Suprapubic skin (tissue), 4 donors: ENCODE results near the gene TMEM101. TPM values are rescaled to one million over a fixed set of nuclear protein-coding genes. Genes with fewer than 3 reads are reported as not detected.
A peak's percentile ranks its signal among the peaks of the same experiment; 100 is the strongest.

ENCODE experiments used
- DNase-seq, 2 donors: peaks; one replicate each; pipeline ENCODE4 v3.0.0-alpha.2; 2019; ENCODE audit warnings: low spot score in 2 of 2
- H3K27ac ChIP-seq: fragments of 200-600 bp; sonication (generic); one replicate; pipeline ENCODE4 v1.5.1; 2019
- H3K27me3 ChIP-seq: fragments of 200-600 bp; sonication (generic); one replicate; pipeline ENCODE4 v1.5.1; 2019
- H3K36me3 ChIP-seq: fragments of 200-600 bp; sonication (generic); one replicate; pipeline ENCODE4 v1.5.1; 2019
- H3K4me1 ChIP-seq: fragments of 200-600 bp; sonication (generic); one replicate; pipeline ENCODE4 v1.5.1; 2019
- H3K4me3 ChIP-seq: fragments of 200-600 bp; sonication (generic); one replicate; pipeline ENCODE4 v1.5.1; 2019; ENCODE audit warnings: mild to moderate bottlenecking
- H3K9me3 ChIP-seq: fragments of 200-600 bp; sonication (generic); one replicate; pipeline ENCODE4 v1.5.1; 2019
- EP300 ChIP-seq: sonication (generic); formaldehyde crosslinking; IDR thresholded peaks from one replicate; pipeline ENCODE4 v1.6.1; 2017; ENCODE audit warnings: antibody characterized with exemption
- POLR2A ChIP-seq, 2 donors: fragments of 450-650 bp; IDR thresholded peaks; one replicate each; pipeline ENCODE4 v1.6.1; 2017; ENCODE audit warnings: antibody characterized with exemption in 2 of 2, mild to moderate bottlenecking in 2 of 2, moderate library complexity in 2 of 2
- POLR2AphosphoS5 ChIP-seq, 3 donors: sonication (generic); formaldehyde crosslinking; IDR thresholded peaks; one replicate each; pipeline ENCODE4 v1.6.1; 2017; ENCODE audit warnings: antibody characterized with exemption in 3 of 3
- WGBS: methylation state at CpG from one replicate; pipeline ENCODE4 v1.1.5; 2018; 5-methylcytosine and 5-hydroxymethylcytosine counted together
- total RNA-seq, 4 donors: library from RNA; depleted of rRNA; stranded (reverse); fragments of >200 nt; gene quantifications; one replicate each; pipeline ENCODE4 v1.1.0, GENCODE V29; 2016
- TF ChIP-seq, protein P1 (sequence below), 2 donors: fragments of 200-600 bp in 1 of 2; fragments of 450-650 bp in 1 of 2; sonication (generic) in 1 of 2; IDR thresholded peaks; one replicate each; pipeline ENCODE4 v1.5.1; 2016 to 2019; ENCODE audit warnings: antibody characterized with exemption in 2 of 2, mild to moderate bottlenecking in 1 of 2, moderate library complexity in 1 of 2

Gene TMEM101
- total RNA-seq = 10 to 100 TPM; 20.7 to 48.5 (median 43.6) TPM

- peak in 2 of 3 donors; percentile 65 to 96 for TF ChIP-seq POLR2AphosphoS5 (IDR thresholded peaks at IDR 0.05)
- TF ChIP-seq EP300 = no peak
- Histone ChIP-seq H3K27ac (peak within 1 kb of the TSS; percentile 76), H3K36me3 (peaks cover 10% of the 10 kb centered on the region), H3K4me1 (peaks cover 12% of the 10 kb centered on the region), H3K27me3 (no peaks in the 10 kb centered on the region), H3K9me3 (no peaks in the 10 kb centered on the region), H3K4me3 (peak within 1 kb of the TSS; percentile 84)
- under 1% methylated on average over 25 of the region's 43 CpGs for WGBS
- peak; percentile 93 to 95 for DNase-seq
Observed at GRCh38 chr17:44014437-44015172, at the start of gene TMEM101. Gene TMEM101 (minus strand): TSS chr17:44014963. CDS start chr17:44014952, 11 bp downstream.

DNA sequence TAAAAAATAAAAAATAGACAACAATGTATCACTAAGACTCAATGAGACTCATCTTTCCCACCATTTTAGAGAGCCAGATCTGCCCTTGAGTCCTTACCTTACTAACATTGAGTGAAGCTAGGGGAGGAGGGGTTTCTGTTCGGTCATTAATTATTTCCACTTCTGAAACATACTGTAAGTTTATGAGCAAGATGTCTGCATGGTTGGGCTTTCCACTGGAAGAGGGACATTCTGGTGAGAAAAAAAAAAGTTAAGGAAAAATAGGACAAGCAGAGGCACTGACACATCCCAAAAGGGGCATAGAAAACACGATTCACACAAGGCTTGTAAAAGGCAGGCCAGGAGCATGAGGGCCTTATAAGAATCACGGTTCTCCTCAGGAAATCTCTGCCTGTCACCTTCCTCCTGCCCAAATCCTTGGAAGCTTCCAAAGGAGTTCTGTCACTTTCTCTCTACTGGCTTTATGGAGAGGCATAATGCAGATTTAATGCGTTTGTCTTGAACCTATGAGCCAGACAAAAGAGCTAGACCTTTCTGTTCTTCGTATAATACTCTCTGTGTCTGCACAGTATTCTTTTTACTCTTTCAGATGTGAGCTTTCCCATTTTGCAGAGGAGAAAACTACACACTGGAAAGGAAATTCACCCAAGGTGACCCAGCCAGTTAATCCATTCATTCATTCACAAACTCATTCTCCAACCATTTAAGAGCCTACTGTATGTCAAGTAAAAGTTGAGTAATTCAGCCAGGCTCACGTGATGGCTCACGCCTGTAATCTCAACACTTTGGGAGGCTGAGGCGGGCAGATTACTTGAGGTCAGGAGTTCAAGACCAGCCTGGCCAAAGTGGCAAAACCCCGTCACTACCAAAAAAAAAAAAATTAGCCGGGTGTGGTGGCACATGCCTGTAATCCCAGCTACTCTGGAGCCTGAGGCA, 49.2 kb upstream of the TMEM101 start:
- no peak overlapping the region for H3K4me3 ChIP-seq
- 73% methylated on average over 10 of the region's 10 CpGs for WGBS
- H3K4me1 ChIP-seq = peaks cover 25% of the 10 kb centered on the region
- no peak for DNase-seq
- no peaks in the 10 kb centered on the region for H3K27me3 ChIP-seq
- H3K36me3 ChIP-seq = peaks cover 34% of the 10 kb centered on the region
- H3K9me3 ChIP-seq = no peaks in the 10 kb centered on the region
- TF ChIP-seq, protein P1, sequence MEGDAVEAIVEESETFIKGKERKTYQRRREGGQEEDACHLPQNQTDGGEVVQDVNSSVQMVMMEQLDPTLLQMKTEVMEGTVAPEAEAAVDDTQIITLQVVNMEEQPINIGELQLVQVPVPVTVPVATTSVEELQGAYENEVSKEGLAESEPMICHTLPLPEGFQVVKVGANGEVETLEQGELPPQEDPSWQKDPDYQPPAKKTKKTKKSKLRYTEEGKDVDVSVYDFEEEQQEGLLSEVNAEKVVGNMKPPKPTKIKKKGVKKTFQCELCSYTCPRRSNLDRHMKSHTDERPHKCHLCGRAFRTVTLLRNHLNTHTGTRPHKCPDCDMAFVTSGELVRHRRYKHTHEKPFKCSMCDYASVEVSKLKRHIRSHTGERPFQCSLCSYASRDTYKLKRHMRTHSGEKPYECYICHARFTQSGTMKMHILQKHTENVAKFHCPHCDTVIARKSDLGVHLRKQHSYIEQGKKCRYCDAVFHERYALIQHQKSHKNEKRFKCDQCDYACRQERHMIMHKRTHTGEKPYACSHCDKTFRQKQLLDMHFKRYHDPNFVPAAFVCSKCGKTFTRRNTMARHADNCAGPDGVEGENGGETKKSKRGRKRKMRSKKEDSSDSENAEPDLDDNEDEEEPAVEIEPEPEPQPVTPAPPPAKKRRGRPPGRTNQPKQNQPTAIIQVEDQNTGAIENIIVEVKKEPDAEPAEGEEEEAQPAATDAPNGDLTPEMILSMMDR (IDR thresholded peaks at IDR 0.05) = no peak
- TF ChIP-seq EP300 = no peak
- TF ChIP-seq POLR2A (IDR thresholded peaks at IDR 0.05) = no peak
- no peak for TF ChIP-seq POLR2AphosphoS5 (IDR thresholded peaks at IDR 0.05)
- H3K27ac ChIP-seq = no peak overlapping the region

DNA sequence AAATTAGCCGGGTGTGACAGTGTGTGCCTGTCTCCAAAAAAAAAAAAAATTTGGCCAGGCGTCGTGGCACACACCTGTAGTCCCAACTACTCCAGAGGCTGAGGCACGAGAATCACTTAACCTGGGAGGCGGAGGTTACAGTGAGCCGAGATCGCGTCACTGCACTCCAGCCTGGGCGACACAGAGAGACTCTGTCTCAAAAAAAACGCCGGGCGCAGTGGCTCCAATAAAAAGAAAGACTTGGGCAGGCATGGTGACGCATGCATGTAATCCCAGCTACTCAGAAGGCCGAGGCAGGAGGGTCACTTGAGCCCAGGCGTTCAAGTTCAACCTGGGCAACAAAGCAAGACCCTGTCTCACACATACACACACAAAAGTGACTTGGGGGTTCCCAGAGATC, 48.1 kb upstream of the TMEM101 start:
- WGBS = 89% methylated on average over 15 of the region's 15 CpGs
- H3K4me1 ChIP-seq = peaks cover 25% of the 10 kb centered on the region
- no peak for TF ChIP-seq EP300

DNA sequence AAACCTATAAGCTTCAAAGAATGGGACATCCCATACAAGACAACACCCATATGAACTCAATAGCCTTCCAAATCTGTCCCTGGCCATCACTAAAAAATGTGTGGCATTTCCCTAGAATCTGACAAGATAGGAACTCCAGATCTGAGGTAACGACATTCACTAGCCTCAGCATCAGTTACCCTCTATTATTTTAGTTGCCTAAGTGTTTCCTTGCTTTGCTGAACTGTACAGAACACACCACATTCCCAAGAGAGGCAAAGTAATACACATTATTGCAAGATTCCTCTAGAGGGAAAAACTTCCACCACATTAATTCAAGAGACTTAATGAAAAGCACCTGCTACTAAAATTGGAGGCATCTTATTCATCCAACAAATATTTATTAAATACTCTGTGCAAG, 46.7 kb upstream of the TMEM101 start:
- DNase-seq = no peak
- no peaks in the 10 kb centered on the region for H3K9me3 ChIP-seq
- no peak for TF ChIP-seq EP300
- no peak for TF ChIP-seq POLR2A (IDR thresholded peaks at IDR 0.05)
- TF ChIP-seq, protein P1 (IDR thresholded peaks at IDR 0.05) = no peak
- no peak for TF ChIP-seq POLR2AphosphoS5 (IDR thresholded peaks at IDR 0.05)
- WGBS = 58% methylated on average over 1 of the region's 1 CpG
- peaks cover 45% of the 10 kb centered on the region for H3K36me3 ChIP-seq
- no peak overlapping the region for H3K27ac ChIP-seq
- H3K4me3 ChIP-seq = no peak overlapping the region
- peaks cover 15% of the 10 kb centered on the region for H3K4me1 ChIP-seq
- no peaks in the 10 kb centered on the region for H3K27me3 ChIP-seq

More for the DNA sequence above, 48.1 kb upstream of the TMEM101 start:
- Histone ChIP-seq H3K36me3 (peaks cover 42% of the 10 kb centered on the region), H3K27ac (no peak overlapping the region), H3K9me3 (no peaks in the 10 kb centered on the region), H3K4me3 (no peak overlapping the region), H3K27me3 (no peaks in the 10 kb centered on the region)
- no peak for DNase-seq

- H3K9me3 ChIP-seq = no peaks in the 10 kb centered on the region
- no peak overlapping the region for H3K4me3 ChIP-seq
- H3K27ac ChIP-seq = no peak overlapping the region
- no peaks in the 10 kb centered on the region for H3K4me1 ChIP-seq
- TF ChIP-seq, protein P1 (IDR thresholded peaks at IDR 0.05) = no peak
- TF ChIP-seq POLR2A (IDR thresholded peaks at IDR 0.05) (no peak), POLR2AphosphoS5 (IDR thresholded peaks at IDR 0.05) (no peak), EP300 (no peak)
- no peaks in the 10 kb centered on the region for H3K27me3 ChIP-seq
- DNase-seq = no peak
- WGBS = 88% methylated on average over 14 of the region's 14 CpGs
- peaks cover 46% of the 10 kb centered on the region for H3K36me3 ChIP-seq
Observed at GRCh38 chr17:44059101-44059892, 44.5 kb upstream of the TMEM101 start.
